Ishikawa (cell line): Measurements from ENCODE around the gene LARGE2.

Experiments used
- CREB1 ChIP-seq: IDR thresholded peaks from 2 replicates; pipeline ENCODE4 v1.6.1; 2012; ENCODE audit warnings: low read depth
- EP300 ChIP-seq: IDR thresholded peaks from 2 replicates; pipeline ENCODE4 v1.6.1; 2012; ENCODE audit warnings: borderline replicate concordance
- FOXM1 ChIP-seq: IDR thresholded peaks from 2 replicates; pipeline ENCODE4 v1.6.1; 2012; ENCODE audit warnings: low read depth, borderline replicate concordance
- MAX ChIP-seq: IDR thresholded peaks from 2 replicates; pipeline ENCODE4 v1.6.1; 2012
- NFIC ChIP-seq: IDR thresholded peaks from 2 replicates; pipeline ENCODE4 v1.6.1; 2012
- RAD21 ChIP-seq: IDR thresholded peaks from 2 replicates; pipeline ENCODE4 v1.6.1; 2012; ENCODE audit warnings: low read depth
- TAF1 ChIP-seq: IDR thresholded peaks from 2 replicates; pipeline ENCODE4 v1.6.1; 2012; ENCODE audit warnings: low read depth, mild to moderate bottlenecking
- TEAD4 ChIP-seq: IDR thresholded peaks from 2 replicates; pipeline ENCODE4 v1.6.1; 2012
- YY1 ChIP-seq: IDR thresholded peaks from 2 replicates; pipeline ENCODE4 v1.6.1; 2012; ENCODE audit warnings: low read depth
- ZBTB7A ChIP-seq: IDR thresholded peaks from 2 replicates; pipeline ENCODE4 v1.6.1; 2012; ENCODE audit warnings: low read depth

GRCh38 chr11:45974806-45975205, 52.4 kb downstream of the LARGE2 start:
- TF ChIP-seq FOXM1 (no peak), TEAD4 (no peak), EP300 (no peak), YY1 (no peak), ZBTB7A (no peak), NFIC (no peak), CREB1 (no peak), TAF1 (no peak), RAD21 (no peak), MAX (no peak)
